A673 (cell line): ENCODE data around the gene PALLD.

Experiments
- CTCF ChIP-seq: fragments of 300-800, 200-600 bp; sonication (generic); conservative IDR thresholded peaks from 2 replicates; pipeline ENCODE4 v1.5.1; 2017; ENCODE audit warnings: low read depth, mild to moderate bottlenecking, antibody characterized with exemption, low read length, moderate library complexity, mixed read lengths
- EZH2 ChIP-seq: fragments of 200-600 bp; sonication (generic); IDR thresholded peaks from 2 replicates; pipeline ENCODE4 v1.6.1; 2017; ENCODE audit warnings: borderline replicate concordance, low read depth, mild to moderate bottlenecking, mixed read lengths, antibody characterized with exemption, low read length; ENCODE audit not compliant: poor library complexity, severe bottlenecking

GRCh38 chr4:168508683-168509082 lies 11.8 kb downstream of the PALLD start:
- TF ChIP-seq CTCF: no peak
- TF ChIP-seq EZH2: no peak
